ENCODE measurements around the gene TMPRSS11A.

TMPRSS11A gene

DNA sequence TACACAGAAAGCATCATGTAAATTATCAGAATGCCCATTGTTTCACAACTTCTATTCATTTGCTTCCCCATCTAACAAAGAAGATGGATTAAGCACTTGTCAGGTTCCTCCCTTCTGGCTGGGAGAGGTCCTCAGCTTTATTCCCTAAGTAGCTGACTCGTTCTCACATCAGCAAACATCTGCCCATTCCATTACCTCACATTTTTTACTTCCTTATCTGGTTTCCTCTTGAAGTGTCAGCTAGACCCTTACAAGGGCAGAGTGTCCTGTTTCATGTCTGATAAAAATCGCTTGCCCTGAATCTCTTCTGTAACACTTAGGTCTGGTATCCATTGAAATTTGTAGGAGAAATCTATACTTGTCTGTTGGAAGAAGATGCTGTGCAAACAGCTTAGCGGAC is 34.7 kb downstream of the TMPRSS11A start:
- H3K79me2 ChIP-seq (ENCODE audit: control insufficient read depth, low read length), result no peaks in the 10 kb centered on the region
- no peaks in the 10 kb centered on the region for H3K4me1 ChIP-seq (ENCODE audit: control insufficient read depth, low read length)
- no peak overlapping the region for H3K27ac ChIP-seq (ENCODE audit: low read depth, low read length)
- H4K20me1 ChIP-seq (ENCODE audit: control insufficient read depth, insufficient read depth, low read depth, low read length), result no peaks in the 10 kb centered on the region
- H3K27me3 ChIP-seq (ENCODE audit: control insufficient read depth, low read length), result peaks cover 14% of the 10 kb centered on the region
- no peaks in the 10 kb centered on the region for H3F3A ChIP-seq (ENCODE audit: control insufficient read depth, insufficient read depth)
- no peaks in the 10 kb centered on the region for H3K36me3 ChIP-seq (ENCODE audit: control insufficient read depth, low read length)
- H3K4me3 ChIP-seq (ENCODE audit: low read length), result no peak overlapping the region
- H3K4me2 ChIP-seq (ENCODE audit: low read length), result no peak overlapping the region
- no peak for TF ChIP-seq EZH2phosphoT487 (IDR thresholded peaks at IDR 0.05; ENCODE audit: borderline replicate concordance, low read length)
- no peak for TF ChIP-seq CTCF (IDR thresholded peaks at IDR 0.05; ENCODE audit: low read depth, low read length, poor library complexity, severe bottlenecking)
- H3K9me3 ChIP-seq (ENCODE audit: control insufficient read depth, insufficient read depth, low read length), result no peaks in the 10 kb centered on the region
- H3K9me2 ChIP-seq (replicated peaks; ENCODE audit: control insufficient read depth, low read length), result no peaks in the 10 kb centered on the region

DNA sequence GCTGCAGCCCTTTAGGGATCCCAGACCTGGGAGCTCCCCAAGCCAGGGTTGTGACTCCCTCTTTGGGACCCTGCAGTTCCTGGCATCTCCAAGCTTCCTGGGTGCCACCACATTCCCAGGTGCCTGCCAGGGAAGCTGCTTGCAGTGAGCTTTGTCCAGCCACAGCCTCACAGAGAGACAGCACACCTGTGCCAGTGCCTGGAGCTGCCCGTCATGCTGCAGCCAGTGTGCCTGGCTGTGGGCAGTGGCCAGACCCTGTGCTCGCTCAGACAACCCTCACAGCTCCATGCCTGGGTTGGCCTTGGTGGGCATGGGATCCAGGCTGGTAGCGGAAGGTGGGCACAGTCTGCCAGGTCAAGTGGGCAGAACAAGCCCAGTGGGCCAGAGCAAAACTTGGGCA is 36.0 kb downstream of the TMPRSS11A start:
- peaks cover 9% of the 10 kb centered on the region for H3K27me3 ChIP-seq (ENCODE audit: control insufficient read depth, low read length)
- H3K4me3 ChIP-seq (ENCODE audit: low read length), result no peak overlapping the region
- no peaks in the 10 kb centered on the region for H4K20me1 ChIP-seq (ENCODE audit: control insufficient read depth, insufficient read depth, low read depth, low read length)
- no peaks in the 10 kb centered on the region for H3K4me1 ChIP-seq (ENCODE audit: control insufficient read depth, low read length)
- no peak overlapping the region for H3K4me2 ChIP-seq (ENCODE audit: low read length)
- H3K36me3 ChIP-seq (ENCODE audit: control insufficient read depth, low read length), result no peaks in the 10 kb centered on the region
- no peaks in the 10 kb centered on the region for H3F3A ChIP-seq (ENCODE audit: control insufficient read depth, insufficient read depth)
- no peaks in the 10 kb centered on the region for H3K79me2 ChIP-seq (ENCODE audit: control insufficient read depth, low read length)
- H3K9me3 ChIP-seq (ENCODE audit: control insufficient read depth, insufficient read depth, low read length), result no peaks in the 10 kb centered on the region
- TF ChIP-seq EZH2phosphoT487 (IDR thresholded peaks at IDR 0.05; ENCODE audit: borderline replicate concordance, low read length) (no peak), CTCF (IDR thresholded peaks at IDR 0.05; ENCODE audit: low read depth, low read length, poor library complexity, severe bottlenecking) (no peak)
- H3K27ac ChIP-seq (ENCODE audit: low read depth, low read length), result no peak overlapping the region
- no peaks in the 10 kb centered on the region for H3K9me2 ChIP-seq (replicated peaks; ENCODE audit: control insufficient read depth, low read length)

DNA sequence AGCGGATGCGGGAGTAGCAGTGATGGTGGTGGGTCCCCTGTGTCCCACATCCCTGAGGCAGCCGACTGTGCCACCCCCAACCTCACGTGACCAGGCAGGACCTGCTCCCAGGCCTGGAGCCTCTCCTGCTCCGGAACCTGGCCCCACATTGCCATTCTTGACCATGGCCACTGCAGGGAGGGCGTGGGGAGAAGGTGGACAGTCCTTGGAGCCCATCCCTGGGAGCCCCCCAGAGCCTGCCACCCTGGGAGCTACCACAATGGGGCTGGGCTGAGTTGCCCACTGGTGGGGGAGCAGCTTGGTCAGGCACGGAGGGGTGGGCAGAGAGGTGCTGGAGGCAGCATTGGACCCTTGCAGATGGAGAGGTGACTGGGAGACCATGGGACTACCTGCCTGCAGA is 36.8 kb downstream of the TMPRSS11A start:
- Histone ChIP-seq H3F3A (ENCODE audit: control insufficient read depth, insufficient read depth) (no peaks in the 10 kb centered on the region), H3K79me2 (ENCODE audit: control insufficient read depth, low read length) (no peaks in the 10 kb centered on the region), H3K4me3 (ENCODE audit: low read length) (no peak overlapping the region), H3K27me3 (ENCODE audit: control insufficient read depth, low read length) (peaks cover 7% of the 10 kb centered on the region), H3K27ac (ENCODE audit: low read depth, low read length) (no peak overlapping the region), H3K36me3 (ENCODE audit: control insufficient read depth, low read length) (no peaks in the 10 kb centered on the region), H3K9me3 (ENCODE audit: control insufficient read depth, insufficient read depth, low read length) (no peaks in the 10 kb centered on the region), H3K4me2 (ENCODE audit: low read length) (no peak overlapping the region), H3K9me2 (replicated peaks; ENCODE audit: control insufficient read depth, low read length) (no peaks in the 10 kb centered on the region), H4K20me1 (ENCODE audit: control insufficient read depth, insufficient read depth, low read depth, low read length) (no peaks in the 10 kb centered on the region), H3K4me1 (ENCODE audit: control insufficient read depth, low read length) (no peaks in the 10 kb centered on the region)
- TF ChIP-seq EZH2phosphoT487 (IDR thresholded peaks at IDR 0.05; ENCODE audit: borderline replicate concordance, low read length), result no peak
- TF ChIP-seq CTCF (IDR thresholded peaks at IDR 0.05; ENCODE audit: low read depth, low read length, poor library complexity, severe bottlenecking), result no peak

DNA sequence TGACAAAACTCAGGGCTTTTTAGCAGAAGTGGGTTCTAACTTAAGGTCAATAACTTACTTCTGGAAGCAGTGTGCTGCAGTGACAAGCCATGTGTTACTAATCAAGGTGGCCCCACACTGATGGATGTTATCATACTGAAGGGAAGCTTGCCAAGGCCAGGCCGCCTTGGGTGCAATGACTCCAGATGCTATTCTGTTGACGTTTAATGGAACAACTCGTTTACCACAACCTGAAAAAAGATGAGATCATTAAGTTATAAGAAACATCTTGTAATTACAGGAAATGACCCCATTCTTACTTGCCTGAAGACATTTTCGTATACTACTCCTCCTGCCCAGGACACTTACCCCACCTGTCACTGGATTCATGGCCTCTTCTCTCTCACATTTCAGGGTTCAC is 40.6 kb downstream of the TMPRSS11A start:
- Histone ChIP-seq H3K27ac (ENCODE audit: low read depth, low read length) (no peak overlapping the region), H4K20me1 (ENCODE audit: control insufficient read depth, insufficient read depth, low read depth, low read length) (no peaks in the 10 kb centered on the region), H3K79me2 (ENCODE audit: control insufficient read depth, low read length) (no peaks in the 10 kb centered on the region), H3K4me1 (ENCODE audit: control insufficient read depth, low read length) (no peaks in the 10 kb centered on the region), H3F3A (ENCODE audit: control insufficient read depth, insufficient read depth) (no peaks in the 10 kb centered on the region), H3K36me3 (ENCODE audit: control insufficient read depth, low read length) (no peaks in the 10 kb centered on the region), H3K4me2 (ENCODE audit: low read length) (no peak overlapping the region), H3K9me2 (replicated peaks; ENCODE audit: control insufficient read depth, low read length) (no peaks in the 10 kb centered on the region), H3K4me3 (ENCODE audit: low read length) (no peak overlapping the region), H3K9me3 (ENCODE audit: control insufficient read depth, insufficient read depth, low read length) (no peaks in the 10 kb centered on the region), H3K27me3 (ENCODE audit: control insufficient read depth, low read length) (0 out of 2 replicates have a peak, but pooled peaks cover 4% of the 10 kb centered on the region)
- TF ChIP-seq CTCF (IDR thresholded peaks at IDR 0.05; ENCODE audit: low read depth, low read length, poor library complexity, severe bottlenecking) (no peak), EZH2phosphoT487 (IDR thresholded peaks at IDR 0.05; ENCODE audit: borderline replicate concordance, low read length) (no peak)
